MV-4-11 (cell line): ENCODE results near the gene SPDYA.
A peak's percentile ranks its signal among the peaks of the same experiment; 100 is the strongest.

Experiments used
- DNase-seq: peaks from one replicate; lab custom pipeline; 2025; lab: John Stamatoyannopoulos, UW

SPDYA gene

DNA sequence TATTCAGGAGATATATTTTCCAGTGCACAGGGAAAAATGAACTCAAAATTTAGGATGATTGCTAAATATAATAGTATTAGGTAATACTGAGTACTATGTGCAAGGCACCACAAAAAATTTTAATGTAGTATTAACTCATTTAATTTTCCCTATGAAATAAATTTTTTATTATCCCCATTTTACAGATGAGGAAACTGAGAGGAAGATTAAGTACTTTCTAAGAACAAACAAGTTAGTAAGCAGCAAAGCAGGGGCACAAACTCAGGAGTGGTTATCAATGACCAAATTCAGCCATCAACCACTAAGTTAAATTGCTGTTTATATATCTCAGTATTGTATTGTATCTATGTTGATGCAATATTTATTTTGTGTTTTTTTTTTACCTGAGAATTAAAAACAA, 14.2 kb downstream of the SPDYA start:
- no peak for DNase-seq

- no peak for DNase-seq
These were observed 17.7 kb downstream of the SPDYA start for GRCh38 chr2:28828382-28828781.

GRCh38 chr2:28833740-28834470, 23.3 kb downstream of the SPDYA start:
- peak; percentile 52 for DNase-seq

- no peak for DNase-seq
These were observed 25.1 kb downstream of the SPDYA start for GRCh38 chr2:28835781-28836180.

DNA sequence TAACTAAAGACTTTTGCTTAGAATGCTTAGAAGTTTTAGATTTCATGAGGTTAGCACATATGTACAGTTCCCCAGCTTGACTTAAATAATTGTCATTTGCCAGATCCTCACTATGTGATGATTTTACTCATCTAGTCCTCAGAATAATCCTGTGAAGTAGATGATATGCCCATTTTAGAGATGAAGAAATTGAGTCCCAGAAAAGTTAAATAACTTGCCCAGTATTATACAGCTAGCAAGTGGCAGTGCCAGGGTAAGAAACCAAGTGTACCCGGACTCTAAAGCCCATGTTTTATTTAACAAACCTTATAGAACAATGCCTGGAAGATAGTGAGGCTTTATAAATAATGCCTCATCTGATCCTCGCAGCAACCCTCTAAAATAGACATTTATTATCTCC, 28.3 kb downstream of the SPDYA start:
- no peak for DNase-seq

DNA sequence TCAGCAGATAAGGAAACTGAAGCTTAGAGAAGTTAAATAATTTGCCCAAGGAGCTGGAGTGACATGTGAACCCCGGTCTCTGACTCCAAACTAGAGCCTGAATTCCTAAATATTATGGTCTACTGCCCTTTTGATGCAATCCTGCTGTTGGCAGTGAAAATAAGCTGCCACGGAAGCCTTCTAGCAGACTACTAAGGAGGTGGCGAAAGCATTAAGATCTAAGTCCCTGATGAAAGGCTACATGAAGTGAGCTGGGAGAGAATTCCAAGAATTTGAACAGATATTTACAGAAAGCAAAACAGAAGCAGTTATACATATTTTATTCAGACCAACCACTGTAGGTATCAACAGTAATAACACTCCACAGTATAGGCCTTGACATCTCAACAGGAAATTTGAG, 31.4 kb downstream of the SPDYA start:
- DNase-seq = no peak

GRCh38 chr2:28855193-28855592, 44.6 kb downstream of the SPDYA start:
- DNase-seq = no peak

DNA sequence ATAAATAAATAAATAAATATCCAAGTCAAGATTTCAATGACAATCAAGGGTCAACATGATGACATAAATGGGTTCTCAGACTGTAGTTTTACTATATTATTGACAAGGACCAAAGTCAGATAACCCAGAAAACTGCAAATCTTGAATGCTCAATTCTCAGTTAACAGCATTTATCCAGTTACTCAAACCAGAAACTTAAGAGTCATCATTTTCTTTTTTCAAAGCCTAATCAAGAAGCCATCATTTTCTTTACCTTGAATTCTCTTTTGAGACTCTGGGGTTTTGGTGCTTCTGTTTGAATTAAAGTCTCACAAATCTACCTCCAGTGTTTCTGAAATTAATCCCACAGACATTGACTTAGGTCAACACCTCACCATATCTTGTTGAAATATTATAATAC, 45.3 kb downstream of the SPDYA start:
- no peak for DNase-seq

- DNase-seq = no peak
These were observed 58.0 kb downstream of the SPDYA start for GRCh38 chr2:28868611-28869010.

- no peak for DNase-seq
These were observed 59.0 kb downstream of the SPDYA start for GRCh38 chr2:28869494-28870145.

DNA sequence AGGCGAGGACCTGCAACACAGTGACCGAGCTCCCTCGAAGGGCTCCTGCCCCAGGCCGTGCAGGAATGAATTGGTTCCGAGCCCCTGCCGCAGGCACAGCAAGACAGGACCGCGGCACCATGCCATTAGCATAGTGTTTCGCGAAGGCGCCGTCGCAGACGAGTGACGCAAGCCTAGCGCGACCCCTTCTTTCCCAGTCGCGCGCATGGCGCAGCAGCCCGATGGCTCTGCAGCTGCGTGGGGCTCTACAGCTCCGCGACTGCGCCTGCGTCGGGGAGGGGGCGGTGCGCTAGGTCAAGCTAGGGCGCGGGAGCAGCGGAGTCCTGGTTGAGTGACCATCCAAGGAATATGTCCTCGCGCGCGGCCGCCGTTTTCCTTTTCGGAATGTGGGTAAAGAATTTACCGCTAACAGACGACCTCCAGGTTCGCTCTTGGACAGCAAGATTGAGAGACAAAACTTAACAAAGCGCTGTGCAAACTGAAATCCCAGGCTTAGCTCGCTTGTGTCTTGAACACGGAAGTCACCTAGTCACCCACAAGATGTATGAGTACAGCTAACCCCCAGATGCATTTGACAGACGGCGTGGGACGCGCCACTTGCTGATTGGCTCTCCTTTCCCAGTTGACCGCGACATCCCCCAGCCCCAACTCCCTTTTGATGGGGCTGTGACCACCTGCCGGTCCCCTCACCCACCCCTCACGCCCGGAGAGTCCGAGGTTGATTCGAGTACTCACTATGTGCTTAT, 59.7 kb downstream of the SPDYA start, which contains the start of gene TRMT61B:
Gene TRMT61B, minus strand, starts transcription at position 164 of the 746 bp plus-strand sequence. Its CDS starts 32 bp downstream, at position 132.
- peak; percentile 93 for DNase-seq

DNA sequence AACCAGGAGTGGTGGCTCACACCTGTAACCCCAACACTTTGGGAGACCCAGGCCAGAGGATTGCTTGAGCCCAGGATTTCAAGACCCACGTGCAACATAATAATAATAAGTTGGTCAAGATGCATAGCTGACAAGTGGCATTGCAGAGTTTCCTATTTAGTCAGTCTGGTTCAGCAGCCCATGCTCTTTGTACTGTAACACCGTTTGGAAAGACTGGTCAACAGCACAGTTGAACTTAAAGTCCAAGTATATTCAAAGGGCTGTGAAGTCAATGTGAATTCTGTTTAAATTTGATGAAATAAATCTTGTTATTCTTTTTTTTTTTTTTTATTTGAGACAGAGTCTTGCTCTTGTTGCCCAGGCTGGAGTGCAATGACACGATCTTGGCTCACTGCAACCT, 61.0 kb downstream of the SPDYA start:
- no peak for DNase-seq

GRCh38 chr2:28880193-28880592, 69.6 kb downstream of the SPDYA start:
- no peak for DNase-seq

DNA sequence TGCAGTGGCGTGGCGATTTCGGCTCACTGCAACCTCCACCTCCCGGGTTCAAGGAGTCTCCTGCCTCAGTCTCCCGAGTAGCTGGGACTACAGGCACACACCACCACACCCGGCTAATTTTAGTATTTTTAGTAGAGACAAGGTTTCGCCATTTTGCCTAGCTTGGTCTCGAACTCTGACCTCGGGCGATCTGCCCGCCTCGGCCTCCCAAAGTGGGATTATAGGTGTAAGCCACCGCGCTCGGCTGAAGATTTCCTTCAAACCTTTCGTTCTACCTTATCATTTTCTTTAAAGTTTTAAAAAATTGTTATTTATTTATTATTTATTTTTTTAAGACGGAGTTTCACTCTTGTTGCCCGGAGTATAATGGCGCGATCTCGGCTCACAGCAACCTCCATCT, 82.9 kb downstream of the SPDYA start:
- DNase-seq = no peak

GRCh38 chr2:28894470-28895188, 84.0 kb downstream of the SPDYA start, which contains the start of gene WDR43:
Gene WDR43 (plus strand): TSS chr2:28894667. CDS start chr2:28894699, 32 bp downstream.
- peak; percentile 99 for DNase-seq

DNA sequence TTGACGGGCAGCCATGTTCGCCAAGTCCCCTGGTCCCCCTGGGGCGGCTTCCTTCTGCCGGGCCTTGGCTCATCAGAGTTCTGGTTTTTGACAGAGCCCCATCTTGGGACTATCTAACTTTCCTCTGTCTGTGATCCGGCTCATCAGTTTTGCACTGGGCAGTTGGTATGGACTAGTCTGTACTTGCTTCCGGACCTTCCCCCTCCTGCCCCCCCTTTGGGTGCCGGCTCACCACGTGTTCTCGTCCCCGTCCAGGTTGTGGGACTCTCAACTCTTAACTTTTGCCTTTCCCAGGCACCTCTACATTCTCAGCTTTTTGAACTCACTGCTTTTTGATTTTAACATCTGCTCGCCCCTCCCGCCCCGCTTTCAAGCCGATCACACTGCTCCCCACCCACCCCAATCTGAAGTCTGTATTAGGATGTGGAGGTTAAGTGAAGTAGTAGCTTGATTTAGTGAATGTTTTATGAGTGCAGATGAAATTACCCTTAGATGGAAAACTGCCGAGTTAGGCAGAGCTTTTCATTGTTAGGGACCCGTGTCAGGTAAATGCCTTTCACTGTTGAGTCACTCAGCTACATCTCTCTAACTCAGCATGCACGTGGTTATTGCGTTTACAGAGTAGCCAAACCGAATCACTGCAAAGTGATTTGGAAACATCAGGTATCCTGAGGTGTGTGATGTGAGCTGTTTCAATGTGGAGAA, 84.7 kb downstream of the SPDYA start:
- peak; percentile 29 for DNase-seq

- DNase-seq = no peak
These were observed 86.3 kb downstream of the SPDYA start for GRCh38 chr2:28896906-28897305.

DNA sequence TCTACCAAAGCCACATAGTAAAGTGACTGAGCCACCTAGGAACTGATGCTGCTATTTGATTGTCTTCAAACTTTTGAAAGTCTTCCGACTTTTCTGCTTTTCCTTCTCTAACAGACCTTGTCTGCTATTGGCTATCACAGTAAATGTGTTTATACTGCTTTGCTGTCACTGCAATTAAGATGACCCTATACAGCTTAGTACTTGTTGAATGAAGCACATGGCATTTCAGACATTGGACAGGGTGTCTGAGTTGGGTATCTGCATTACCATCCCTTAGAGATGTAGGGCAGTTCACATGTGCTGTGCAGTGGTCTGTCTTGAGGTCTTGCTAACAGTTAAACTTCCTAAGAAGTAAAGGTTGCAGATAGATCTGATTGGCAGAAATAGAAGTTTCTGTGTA, 87.4 kb downstream of the SPDYA start:
- no peak for DNase-seq
